Adrenal gland (tissue), 12 donors: Measurements from ENCODE around the gene FOXN1. TPM values are rescaled to one million over a fixed set of nuclear protein-coding genes. Genes with fewer than 3 reads are reported as not detected.

Source experiments
- DNase-seq, 7 donors: peaks; one replicate each; pipeline ENCODE4 v3.0.0-alpha.2; 2019 to 2020
- H3K27ac ChIP-seq, 5 donors: fragments of 200-600 bp; sonication (generic) in 4 of 5; 1 replicate in 3 of 5; 2 replicates in 2 of 5; pipeline versions ENCODE4 v1.5.1 to v1.8.0; 2016 to 2020; ENCODE audit warnings: mild to moderate bottlenecking in 1 of 5
- H3K27me3 ChIP-seq: fragments of 200-600 bp; 2 replicates; pipeline ENCODE4 v1.8.0; 2021
- H3K36me3 ChIP-seq, 2 donors: fragments of 200-600 bp; replicated peaks in 1 of 2; 1 replicate in 1 of 2; 2 replicates in 1 of 2; pipeline versions ENCODE4 v1.5.1 to v1.8.0; 2018 to 2022
- H3K4me1 ChIP-seq, 2 donors: fragments of 200-600 bp; replicated peaks in 1 of 2; 1 replicate in 1 of 2; 2 replicates in 1 of 2; pipeline versions ENCODE4 v1.5.1 to v1.8.0; 2018 to 2021
- H3K4me3 ChIP-seq, 4 donors: fragments of 200-600 bp; sonication (generic) in 3 of 4; one replicate each; pipeline ENCODE4 v1.5.1; 2016 to 2018
- H3K9me3 ChIP-seq, 3 donors: fragments of 200-600 bp; sonication (generic) in 1 of 3; replicated peaks in 1 of 3; 1 replicate in 2 of 3; 2 replicates in 1 of 3; pipeline versions ENCODE4 v1.5.1 to v1.8.0; 2016 to 2021
- CTCF ChIP-seq, 6 experiments: fragments of 450-650 bp in 4 of 6; fragments of 200-600 bp in 2 of 6; sonication (generic) in 1 of 6; IDR thresholded peaks; 1 replicate in 5 of 6; 2 replicates in 1 of 6; pipeline versions ENCODE4 v1.5.1 to v1.8.0; 2016 to 2021; ENCODE audit warnings: antibody characterized with exemption in 6 of 6, mild to moderate bottlenecking in 2 of 6, moderate library complexity in 1 of 6
- POLR2A ChIP-seq, 2 donors: fragments of 450-650 bp; IDR thresholded peaks; one replicate each; pipeline ENCODE4 v1.6.1; 2017; ENCODE audit warnings: antibody characterized with exemption in 2 of 2, mild to moderate bottlenecking in 2 of 2, moderate library complexity in 1 of 2
- WGBS, 4 donors: extraction: QIAGEN DNeasy Blood & Tissue Kit in 2 of 4; methylation state at CpG; one replicate each; pipeline versions ENCODE4 v1.1.5 to v1.1.7; 2013 to 2017; 5-methylcytosine and 5-hydroxymethylcytosine counted together
- intact Hi-C, 2 donors: fragments of 100-400 bp; cut with DNase I; formaldehyde crosslinking; loops; one replicate each; pipeline versions ENCODE4 v1.14.1 to v1.15.0; 2022 to 2023
- polyA plus RNA-seq, 3 donors: library from polyadenylated mRNA; stranded (reverse); fragments of 200-250 nt in 2 of 3; fragments of 350-450 nt in 1 of 3; fragmentation: Illumina TruSeq in 1 of 3; extraction: RNeasy Lipid Tissue Mini Kit (QIAGEN cat#74804) in 1 of 3; gene quantifications; one replicate each; pipeline ENCODE4 v1.2.3, GENCODE V29; 2013 to 2014
- total RNA-seq, 9 donors: library from RNA; depleted of rRNA in 4 of 9; stranded (reverse); fragments of >200 nt in 4 of 9; fragments of 120-200 nt in 1 of 9; fragmentation: NEBNext Ultra II Directional in 1 of 9; extraction: Animal tissue kit (Norgen Biotek cat#: 25700) in 1 of 9; gene quantifications; one replicate each; pipeline versions ENCODE4 v1.1.0 to v1.2.4, GENCODE V29; 2013 to 2023
- donor health status: healthy with polysubstance abuse.
- donor health status: Bipolar disorder and iron deficiency.
- donor health status: DM: yes; HTN: yes; CAD: no.
- donor health status: DM: no; HTN: no; CAD: no.
- donor health status: DM: no; HTN: no; CAD: no.
- donor health status: DM: yes; HTN: yes; CAD: no.

FOXN1 gene
- total and polyA plus RNA-seq, 12 donors: 0.06 TPM; not detected in 11

- TF ChIP-seq CTCF (IDR thresholded peaks at IDR 0.05) (no peak), POLR2A (IDR thresholded peaks at IDR 0.05) (no peak)
- H3K4me1 ChIP-seq: peaks cover 0 to 5% of the 10 kb centered on the region in 2 donors
- H3K36me3 ChIP-seq: peaks cover 0 to 21% of the 10 kb centered on the region in 2 donors
- 96 to 100% (median 98%) methylated on average over 2 to 3 of the region's 3 CpGs for WGBS, 4 donors
- DNase-seq: no peak
- no peak overlapping the region for H3K27ac ChIP-seq
- intact Hi-C loops: no loop called here
- H3K4me3 ChIP-seq: no peak overlapping the region
- no peaks in the 10 kb centered on the region for H3K9me3 ChIP-seq
- no peaks in the 10 kb centered on the region for H3K27me3 ChIP-seq
These were observed 74.8 kb downstream of the FOXN1 start for GRCh38 chr17:28580959-28581358.

- no peak for DNase-seq
- peaks cover 0 to 21% of the 10 kb centered on the region in 2 donors for H3K36me3 ChIP-seq
- H3K4me1 ChIP-seq: no peaks in the 10 kb centered on the region
- TF ChIP-seq CTCF (IDR thresholded peaks at IDR 0.05): no peak
- TF ChIP-seq POLR2A (IDR thresholded peaks at IDR 0.05): no peak
- no peaks in the 10 kb centered on the region for H3K9me3 ChIP-seq
- H3K4me3 ChIP-seq: no peak overlapping the region
- no peak overlapping the region for H3K27ac ChIP-seq
- no peaks in the 10 kb centered on the region for H3K27me3 ChIP-seq
- intact Hi-C loops: no loop called here
- 96 to 99% (median 99%) methylated on average over 2 of the region's 2 CpGs for WGBS, 4 donors
These were observed 76.4 kb downstream of the FOXN1 start for GRCh38 chr17:28582513-28582912.

- Histone ChIP-seq H3K9me3 (no peaks in the 10 kb centered on the region), H3K27ac (no peak overlapping the region), H3K27me3 (no peaks in the 10 kb centered on the region), H3K36me3 (peaks cover 0 to 21% of the 10 kb centered on the region in 2 donors), H3K4me1 (no peaks in the 10 kb centered on the region), H3K4me3 (no peak overlapping the region)
- no peak for TF ChIP-seq CTCF (IDR thresholded peaks at IDR 0.05)
- no peak for DNase-seq
- 73 to 95% (median 90%) methylated on average over 3 of the region's 3 CpGs for WGBS, 4 donors
- intact Hi-C loops: no loop called here
These were observed 78.3 kb downstream of the FOXN1 start for GRCh38 chr17:28584434-28584833.

GRCh38 chr17:28585851-28586250 lies 79.7 kb downstream of the FOXN1 start:
- TF ChIP-seq POLR2A (IDR thresholded peaks at IDR 0.05) (no peak), CTCF (IDR thresholded peaks at IDR 0.05) (no peak)
- H3K27me3 ChIP-seq: no peaks in the 10 kb centered on the region
- intact Hi-C loops: no loop called here
- DNase-seq: no peak
- H3K27ac ChIP-seq: no peak overlapping the region
- WGBS, 4 donors: 89 to 95% (median 95%) methylated on average over 3 of the region's 3 CpGs
- peaks cover 0 to 21% of the 10 kb centered on the region in 2 donors for H3K36me3 ChIP-seq
- H3K4me1 ChIP-seq: no peaks in the 10 kb centered on the region
- H3K9me3 ChIP-seq: no peaks in the 10 kb centered on the region
- H3K4me3 ChIP-seq: no peak overlapping the region

Other genes with a start within 250 kb of the FOXN1 start
- gene TMEM97, start 187.1 kb upstream of the FOXN1 start, total RNA-seq: 100 to 1,000 TPM in 2 of 9 donors, 10 to 100 TPM in 7; 23.8 to 420 (median 36.4) TPM
- gene TMEM97, start 187.1 kb upstream of the FOXN1 start, polyA plus RNA-seq: 100 to 1,000 TPM in 1 of 3 donors, 1 to 10 TPM in 2; 6.5 to 779 (median 8.3) TPM
- 10 to 100 TPM; 24.5 to 69.5 (median 40.9) TPM for gene IFT20, start 170.9 kb upstream of the FOXN1 start, total RNA-seq
- 100 to 1,000 TPM in 1 of 3 donors, 10 to 100 TPM in 2; 26.0 to 100 (median 78.7) TPM for gene IFT20, start 170.9 kb upstream of the FOXN1 start, polyA plus RNA-seq
- gene TNFAIP1, start 170.6 kb upstream of the FOXN1 start, total RNA-seq: 10 to 100 TPM; 21.7 to 70.6 (median 41.0) TPM
- gene TNFAIP1, start 170.6 kb upstream of the FOXN1 start, polyA plus RNA-seq: 10 to 100 TPM; 17.2 to 32.5 (median 23.8) TPM
- gene POLDIP2, start 148.8 kb upstream of the FOXN1 start, total RNA-seq: 100 to 1,000 TPM; 154 to 204 (median 175) TPM
- 100 to 1,000 TPM in 2 of 3 donors, 10 to 100 TPM in 1; 74.2 to 201 (median 111) TPM for gene POLDIP2, start 148.8 kb upstream of the FOXN1 start, polyA plus RNA-seq
- not detected for gene SEBOX, start 141.1 kb upstream of the FOXN1 start, total RNA-seq
- gene SEBOX, start 141.1 kb upstream of the FOXN1 start, polyA plus RNA-seq: not detected
- gene VTN, start 136.0 kb upstream of the FOXN1 start, total RNA-seq: 100 to 1,000 TPM in 8 of 9 donors, 1 to 10 TPM in 1; 5.5 to 470 (median 220) TPM
- gene VTN, start 136.0 kb upstream of the FOXN1 start, polyA plus RNA-seq: 100 to 1,000 TPM in 2 of 3 donors, 10 to 100 TPM in 1; 69.9 to 184 (median 122) TPM
- 10 to 100 TPM in 8 of 9 donors, 1 to 10 TPM in 1; 5.8 to 40.0 (median 24.9) TPM for gene SARM1, start 134.7 kb upstream of the FOXN1 start, total RNA-seq
- gene SARM1, start 134.7 kb upstream of the FOXN1 start, polyA plus RNA-seq: 10 to 100 TPM; 10.8 to 22.6 (median 16.0) TPM
- gene SLC46A1, start 100.1 kb upstream of the FOXN1 start, total RNA-seq: 10 to 100 TPM; 11.9 to 79.8 (median 49.0) TPM
- 100 to 1,000 TPM in 1 of 3 donors, 10 to 100 TPM in 2; 13.3 to 104 (median 15.4) TPM for gene SLC46A1, start 100.1 kb upstream of the FOXN1 start, polyA plus RNA-seq
- gene SLC13A2, start 32.7 kb upstream of the FOXN1 start, total RNA-seq: 1 to 10 TPM in 1 of 9 donors, not detected in 8; 1.6 TPM
- gene SLC13A2, start 32.7 kb upstream of the FOXN1 start, polyA plus RNA-seq: under 1 TPM in 2 of 3 donors, not detected in 1; 0.03 to 0.05 TPM
- 10 to 100 TPM; 26.7 to 80.8 (median 41.3) TPM for gene UNC119, start 46.3 kb downstream of the FOXN1 start, total RNA-seq
- gene UNC119, start 46.3 kb downstream of the FOXN1 start, polyA plus RNA-seq: 10 to 100 TPM; 28.3 to 47.7 (median 36.1) TPM
- gene PIGS, start 65.2 kb downstream of the FOXN1 start, total RNA-seq: 10 to 100 TPM; 44.5 to 73.0 (median 58.7) TPM
- 10 to 100 TPM in 2 of 3 donors, 1 to 10 TPM in 1; 9.2 to 44.1 (median 12.6) TPM for gene PIGS, start 65.2 kb downstream of the FOXN1 start, polyA plus RNA-seq
- 10 to 100 TPM in 8 of 9 donors, 1 to 10 TPM in 1; 6.3 to 65.5 (median 32.3) TPM for gene ALDOC, start 70.5 kb downstream of the FOXN1 start, total RNA-seq
- gene ALDOC, start 70.5 kb downstream of the FOXN1 start, polyA plus RNA-seq: 10 to 100 TPM; 18.5 to 61.2 (median 18.7) TPM
- gene SPAG5, start 92.7 kb downstream of the FOXN1 start, total RNA-seq: 10 to 100 TPM in 1 of 9 donors, 1 to 10 TPM in 7, under 1 TPM in 1; 0.97 to 35.6 (median 3.9) TPM
- 10 to 100 TPM in 2 of 3 donors, 1 to 10 TPM in 1; 4.3 to 27.5 (median 13.4) TPM for gene SPAG5, start 92.7 kb downstream of the FOXN1 start, polyA plus RNA-seq
- gene RSKR, start 107.8 kb downstream of the FOXN1 start, total RNA-seq: 10 to 100 TPM in 2 of 9 donors, 1 to 10 TPM in 7; 1.1 to 12.3 (median 5.2) TPM
- gene RSKR, start 107.8 kb downstream of the FOXN1 start, polyA plus RNA-seq: 10 to 100 TPM in 1 of 3 donors, 1 to 10 TPM in 2; 2.7 to 12.2 (median 4.3) TPM
- 100 to 1,000 TPM in 8 of 9 donors, 10 to 100 TPM in 1; 93.1 to 228 (median 139) TPM for gene BLTP2, start 138.8 kb downstream of the FOXN1 start, total RNA-seq
- 100 to 1,000 TPM in 1 of 3 donors, 10 to 100 TPM in 2; 27.8 to 137 (median 29.9) TPM for gene BLTP2, start 138.8 kb downstream of the FOXN1 start, polyA plus RNA-seq
- gene SDF2, start 155.6 kb downstream of the FOXN1 start, total RNA-seq: 100 to 1,000 TPM in 3 of 9 donors, 10 to 100 TPM in 6; 58.5 to 195 (median 84.8) TPM
- gene SDF2, start 155.6 kb downstream of the FOXN1 start, polyA plus RNA-seq: 100 to 1,000 TPM in 1 of 3 donors, 10 to 100 TPM in 2; 50.6 to 121 (median 52.7) TPM
- 100 to 1,000 TPM in 1 of 9 donors, 10 to 100 TPM in 8; 48.1 to 125 (median 68.5) TPM for gene SUPT6H, start 155.9 kb downstream of the FOXN1 start, total RNA-seq
- 10 to 100 TPM; 58.9 to 76.4 (median 74.2) TPM for gene SUPT6H, start 155.9 kb downstream of the FOXN1 start, polyA plus RNA-seq
- gene PROCA1, start 205.5 kb downstream of the FOXN1 start, total RNA-seq: 1 to 10 TPM in 4 of 9 donors, under 1 TPM in 4, not detected in 1; 0.61 to 3.2 (median 1.6) TPM
- 1 to 10 TPM in 2 of 3 donors, under 1 TPM in 1; 0.75 to 8.8 (median 3.8) TPM for gene PROCA1, start 205.5 kb downstream of the FOXN1 start, polyA plus RNA-seq
- gene RAB34, start 211.5 kb downstream of the FOXN1 start, total RNA-seq: 100 to 1,000 TPM; 111 to 332 (median 150) TPM
- 100 to 1,000 TPM; 114 to 195 (median 139) TPM for gene RAB34, start 211.5 kb downstream of the FOXN1 start, polyA plus RNA-seq
- 1,000 to 10,000 TPM in 5 of 9 donors, 100 to 1,000 TPM in 4; 135 to 1,266 (median 1,139) TPM for gene RPL23A, start 213.6 kb downstream of the FOXN1 start, total RNA-seq
- gene RPL23A, start 213.6 kb downstream of the FOXN1 start, polyA plus RNA-seq: 100 to 1,000 TPM; 523 to 901 (median 672) TPM
- gene TLCD1, start 219.9 kb downstream of the FOXN1 start, total RNA-seq: 10 to 100 TPM in 2 of 9 donors, 1 to 10 TPM in 6, under 1 TPM in 1; 0.52 to 13.0 (median 5.6) TPM
- 10 to 100 TPM in 1 of 3 donors, 1 to 10 TPM in 2; 3.9 to 18.8 (median 6.8) TPM for gene TLCD1, start 219.9 kb downstream of the FOXN1 start, polyA plus RNA-seq
- 10 to 100 TPM in 1 of 9 donors, 1 to 10 TPM in 7, under 1 TPM in 1; 0.54 to 11.9 (median 6.1) TPM for gene NEK8, start 222.4 kb downstream of the FOXN1 start, total RNA-seq
- gene NEK8, start 222.4 kb downstream of the FOXN1 start, polyA plus RNA-seq: 10 to 100 TPM in 1 of 3 donors, 1 to 10 TPM in 2; 6.0 to 10.8 (median 6.6) TPM
- gene TRAF4, start 237.7 kb downstream of the FOXN1 start, total RNA-seq: 10 to 100 TPM in 8 of 9 donors, 1 to 10 TPM in 1; 8.2 to 50.5 (median 23.0) TPM
- 10 to 100 TPM; 13.0 to 22.7 (median 17.9) TPM for gene TRAF4, start 237.7 kb downstream of the FOXN1 start, polyA plus RNA-seq